Measurements from ENCODE around the gene HLA-DQB2. TPM values are rescaled to one million over a fixed set of nuclear protein-coding genes. Genes with fewer than 3 reads are reported as not detected.
"Not testable (repeated sequence)": the region's sequence is repeated elsewhere in the genome, so short reads cannot be mapped to it uniquely, and the experiment has no call there.

Gene HLA-DQB2
- total RNA-seq (1 to 10 TPM; 1.1 to 8.3 TPM), total RNA-seq (0 reads per million in 2 donors)

DNA sequence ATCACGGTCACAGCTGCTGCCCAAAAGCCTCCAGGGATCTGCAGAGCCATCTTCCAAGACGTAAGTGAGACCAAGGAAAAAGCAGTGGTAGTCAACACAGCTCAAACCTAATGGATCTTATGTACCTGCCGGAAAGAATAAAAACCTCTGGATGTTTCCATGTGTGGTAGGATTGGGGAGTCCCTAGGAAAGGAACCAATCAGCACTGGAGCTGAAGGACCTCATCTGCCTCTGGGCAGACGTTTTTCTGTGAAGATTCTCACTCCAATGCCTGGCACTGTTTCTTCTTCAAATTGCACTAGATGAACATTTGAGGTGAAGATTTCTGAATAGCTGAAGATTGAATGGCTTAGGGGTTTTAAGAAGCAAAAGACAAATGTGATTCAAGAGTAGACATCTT is at the start of gene HLA-DQB2:
Gene HLA-DQB2 (minus strand): TSS at position 112 of the 400 bp plus-strand sequence. CDS start 62 bp downstream, at position 50.
- peaks cover 5% of the 10 kb centered on the region for H3K4me1 Mint-ChIP-seq
- no peak within 1 kb of the TSS for H3K27ac Mint-ChIP-seq
- no peaks in the 10 kb centered on the region for H3K36me3 Mint-ChIP-seq (ENCODE audit: low read depth)
- H3K27me3 Mint-ChIP-seq, result peaks cover 81% of the 10 kb centered on the region
- no peaks in the 10 kb centered on the region for H3K9me3 ChIP-seq (ENCODE audit: control insufficient read depth, low read length, poor library complexity, severe bottlenecking)
- no peak for DNase-seq
- H3K4me3 Mint-ChIP-seq, result no peak within 1 kb of the TSS
- peak; percentile 46 for ATAC-seq

DNA sequence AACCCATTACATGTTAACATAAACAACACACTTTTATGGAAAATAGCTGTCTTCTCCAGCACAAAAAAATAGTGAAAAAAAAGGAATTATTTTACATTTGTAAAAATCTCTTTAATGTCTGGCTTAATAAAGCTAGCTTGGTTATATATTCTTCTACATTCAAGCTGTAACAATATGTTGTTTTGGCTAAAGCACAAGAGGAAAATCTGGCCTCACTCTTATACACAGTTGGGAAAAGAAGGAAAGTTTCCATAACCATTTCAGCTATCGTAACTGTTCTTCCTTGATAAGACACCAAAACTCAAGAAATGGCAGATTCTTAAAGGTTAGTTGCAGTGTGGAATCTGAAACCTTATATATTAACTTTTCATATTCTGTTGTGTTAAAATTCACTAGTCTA is 45.8 kb upstream of the HLA-DQB2 start:
- no peak for DNase-seq
- Mint-ChIP-seq H3K4me1 (no peaks in the 10 kb centered on the region), H3K36me3 (ENCODE audit: low read depth) (peaks cover 5% of the 10 kb centered on the region), H3K27ac (no peak overlapping the region), H3K27me3 (peaks cover 30% of the 10 kb centered on the region), H3K4me3 (no peak overlapping the region)
- ATAC-seq, result no peak
- no peaks in the 10 kb centered on the region for H3K9me3 ChIP-seq (ENCODE audit: control insufficient read depth, low read length, poor library complexity, severe bottlenecking)

DNA sequence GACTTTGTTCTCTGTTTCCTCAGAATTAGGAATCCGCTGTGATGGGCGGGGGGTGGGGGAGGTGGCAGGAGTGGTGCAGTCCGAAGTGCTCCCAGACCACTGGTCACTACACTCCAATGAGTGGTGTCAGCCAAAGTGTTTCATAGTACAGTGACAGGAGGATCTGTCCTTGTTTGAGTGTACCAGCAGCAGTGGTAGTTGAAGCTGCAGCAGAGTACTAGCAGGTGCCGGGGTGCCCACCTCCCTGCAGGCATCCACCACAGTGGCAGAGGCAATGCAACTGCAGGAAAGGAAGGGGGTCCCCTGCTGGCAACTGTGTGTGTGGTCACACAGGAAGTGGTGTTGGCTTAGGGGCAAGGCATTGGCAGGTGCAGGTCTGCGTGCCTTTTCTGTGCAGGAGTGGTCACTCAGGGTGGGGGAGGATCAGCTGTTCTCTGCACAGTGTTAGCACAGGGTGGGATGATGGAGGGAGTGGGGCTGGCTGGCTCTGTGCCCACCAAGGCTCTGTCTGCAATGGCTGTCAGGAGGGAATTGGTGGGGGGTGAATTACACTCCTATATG is 43.8 kb upstream of the HLA-DQB2 start:
- Mint-ChIP-seq H3K27me3 (peaks cover 49% of the 10 kb centered on the region), H3K27ac (no peak overlapping the region), H3K4me3 (no peak overlapping the region), H3K36me3 (ENCODE audit: low read depth) (peaks cover 5% of the 10 kb centered on the region), H3K4me1 (no peaks in the 10 kb centered on the region)
- no peaks in the 10 kb centered on the region for H3K9me3 ChIP-seq (ENCODE audit: control insufficient read depth, low read length, poor library complexity, severe bottlenecking)
- no peak for DNase-seq
- no peak for ATAC-seq

DNA sequence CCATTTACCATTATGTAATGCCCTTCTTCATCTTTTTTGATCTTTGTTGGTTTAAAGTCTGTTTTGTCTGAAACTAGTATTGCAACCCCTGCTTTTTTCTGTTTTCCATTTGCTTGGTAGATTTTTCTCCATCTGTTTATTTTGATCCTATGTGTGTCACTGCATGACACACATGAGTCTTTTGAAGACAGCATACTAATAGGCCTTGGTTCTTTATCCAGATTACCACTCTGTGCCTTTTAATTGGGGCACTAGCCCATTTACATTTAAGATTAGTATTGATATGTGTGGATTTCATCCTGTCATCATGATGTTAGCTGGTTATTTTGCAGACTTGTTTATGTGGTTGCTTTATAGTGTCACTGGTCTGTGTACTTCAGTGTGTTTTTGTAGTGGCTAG is 42.1 kb upstream of the HLA-DQB2 start:
- H3K4me1 Mint-ChIP-seq; DNase-seq; H3K4me3 Mint-ChIP-seq; H3K9me3 ChIP-seq (ENCODE audit: control insufficient read depth, low read length, poor library complexity, severe bottlenecking); H3K27ac Mint-ChIP-seq; ATAC-seq; H3K36me3 Mint-ChIP-seq (ENCODE audit: low read depth): not testable (repeated sequence)
- peaks cover 63% of the 10 kb centered on the region for H3K27me3 Mint-ChIP-seq

DNA sequence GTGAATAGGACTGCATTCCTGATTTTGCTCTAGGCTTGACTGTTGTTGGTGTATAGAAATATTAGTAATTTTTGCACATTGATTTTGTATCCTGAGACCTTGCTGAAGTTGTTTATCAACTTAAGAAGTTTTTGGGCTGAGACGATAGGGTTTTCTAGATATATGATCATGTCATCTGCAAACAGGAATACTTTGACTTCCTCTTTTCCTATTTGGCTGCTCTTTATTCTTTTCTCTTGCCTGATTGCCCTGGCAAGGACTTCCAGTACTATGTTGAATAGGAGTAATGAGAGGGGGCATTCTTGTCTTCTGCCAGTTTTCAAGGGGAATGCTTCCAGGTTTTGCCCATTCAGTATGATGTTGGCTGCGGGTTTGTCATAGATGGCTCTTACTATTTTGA is 40.1 kb upstream of the HLA-DQB2 start:
- DNase-seq (no peak), ATAC-seq (no peak)
- Mint-ChIP-seq H3K27ac (no peak overlapping the region), H3K27me3 (peaks cover 63% of the 10 kb centered on the region), H3K4me3 (no peak overlapping the region), H3K4me1 (no peaks in the 10 kb centered on the region), H3K36me3 (ENCODE audit: low read depth) (peaks cover 7% of the 10 kb centered on the region)
- peaks cover 4% of the 10 kb centered on the region for H3K9me3 ChIP-seq (ENCODE audit: control insufficient read depth, low read length, poor library complexity, severe bottlenecking)

DNA sequence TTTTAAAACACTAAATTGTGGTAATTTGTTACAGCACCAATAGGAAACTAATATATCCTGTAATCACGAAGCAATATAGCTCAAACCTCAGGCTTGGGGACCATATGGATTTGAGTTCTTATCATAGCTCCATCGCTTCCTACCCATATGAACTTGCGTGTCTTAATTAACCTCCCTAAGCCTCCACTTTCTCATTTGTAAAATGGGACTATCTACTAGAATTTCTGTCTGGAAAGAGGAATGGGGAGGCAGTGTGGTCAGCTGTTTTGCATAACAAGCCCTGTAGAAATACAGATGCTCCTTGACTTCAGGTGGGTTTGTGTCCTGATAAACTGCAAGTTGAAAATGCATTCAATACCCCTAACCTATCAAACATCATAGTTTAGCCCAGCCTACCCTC is 36.4 kb upstream of the HLA-DQB2 start:
- DNase-seq, result no peak
- Mint-ChIP-seq H3K4me1 (peaks cover 5% of the 10 kb centered on the region), H3K27ac (no peak overlapping the region), H3K4me3 (no peak overlapping the region), H3K36me3 (ENCODE audit: low read depth) (peaks cover 6% of the 10 kb centered on the region), H3K27me3 (peaks cover 70% of the 10 kb centered on the region)
- peaks cover 4% of the 10 kb centered on the region for H3K9me3 ChIP-seq (ENCODE audit: control insufficient read depth, low read length, poor library complexity, severe bottlenecking)
- no peak for ATAC-seq

DNA sequence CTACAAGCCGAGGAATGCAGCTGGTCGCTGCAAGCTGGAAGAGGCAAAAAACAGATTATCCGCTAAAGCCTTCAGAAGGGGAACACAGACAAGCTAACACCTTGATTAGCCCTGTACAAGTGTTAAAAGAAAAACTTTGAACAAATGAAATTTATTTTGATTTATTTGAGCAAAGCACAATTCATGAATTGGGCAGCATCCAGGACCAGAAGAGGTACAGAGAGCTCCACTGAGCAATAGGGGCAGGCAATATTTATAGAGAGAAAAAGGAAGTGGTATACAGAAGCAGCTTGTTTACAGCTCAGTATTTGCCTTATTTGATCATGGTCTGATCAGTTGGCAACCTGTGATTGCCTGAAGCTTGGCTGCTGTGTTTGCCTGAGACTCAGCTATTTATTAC is 35.8 kb upstream of the HLA-DQB2 start:
- ATAC-seq (no peak), DNase-seq (no peak)
- Mint-ChIP-seq H3K27ac (no peak overlapping the region), H3K27me3 (peaks cover 70% of the 10 kb centered on the region), H3K36me3 (ENCODE audit: low read depth) (peaks cover 4% of the 10 kb centered on the region), H3K4me3 (no peak overlapping the region), H3K4me1 (peaks cover 10% of the 10 kb centered on the region)
- peaks cover 4% of the 10 kb centered on the region for H3K9me3 ChIP-seq (ENCODE audit: control insufficient read depth, low read length, poor library complexity, severe bottlenecking)

DNA sequence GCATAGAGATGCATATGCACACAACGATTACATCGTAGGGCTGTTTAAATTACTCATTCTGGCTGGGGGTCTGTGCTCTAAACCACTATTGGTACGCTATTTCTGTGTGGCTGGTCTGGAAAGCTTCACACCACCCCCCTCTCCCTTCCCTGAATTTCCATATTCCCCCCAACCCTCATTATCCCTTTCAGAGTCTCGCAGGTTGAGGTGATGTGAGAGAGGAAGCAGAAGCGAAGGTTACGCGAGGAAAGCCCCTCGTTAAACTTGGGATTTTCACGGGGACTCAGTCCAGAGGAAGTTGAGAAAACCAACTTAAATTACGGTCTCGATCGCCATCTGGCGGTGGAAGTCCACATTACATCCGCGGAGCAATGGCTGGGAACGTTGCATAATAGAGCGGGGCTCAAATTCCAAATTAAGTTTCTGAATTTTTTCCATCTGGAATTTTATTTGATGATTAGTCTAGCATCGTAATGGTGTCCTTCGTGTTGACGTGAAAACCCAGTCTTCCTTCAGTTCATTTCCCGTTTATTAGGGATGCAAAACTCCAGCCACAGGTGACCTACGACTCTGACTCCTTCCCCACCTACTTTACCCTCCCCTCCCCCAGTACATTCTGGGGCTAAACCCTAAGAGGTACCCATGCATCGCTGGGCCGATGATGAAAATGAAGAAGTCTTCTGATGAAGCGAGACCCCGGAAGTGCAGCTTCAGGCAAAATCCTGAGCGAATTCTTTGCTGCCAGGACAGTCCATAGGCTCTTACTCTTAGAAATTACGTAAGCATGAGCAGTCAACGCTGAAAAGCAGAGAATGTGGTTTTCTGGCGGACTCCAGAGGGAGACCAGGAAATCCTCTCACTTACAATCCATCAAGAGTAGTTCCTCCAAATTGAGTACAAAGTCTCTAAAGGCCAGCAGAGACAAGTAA is 33.8 kb upstream of the HLA-DQB2 start:
- no peak overlapping the region for H3K27ac Mint-ChIP-seq
- H3K4me1 Mint-ChIP-seq, result peaks cover 15% of the 10 kb centered on the region
- peaks cover 4% of the 10 kb centered on the region for H3K9me3 ChIP-seq (ENCODE audit: control insufficient read depth, low read length, poor library complexity, severe bottlenecking)
- peaks cover 4% of the 10 kb centered on the region for H3K36me3 Mint-ChIP-seq (ENCODE audit: low read depth)
- H3K4me3 Mint-ChIP-seq, result peak overlapping the region; percentile 68
- ATAC-seq (peak; percentile 83), DNase-seq (peak; percentile 61 to 76 (median 63))
- peaks cover 72% of the 10 kb centered on the region for H3K27me3 Mint-ChIP-seq

DNA sequence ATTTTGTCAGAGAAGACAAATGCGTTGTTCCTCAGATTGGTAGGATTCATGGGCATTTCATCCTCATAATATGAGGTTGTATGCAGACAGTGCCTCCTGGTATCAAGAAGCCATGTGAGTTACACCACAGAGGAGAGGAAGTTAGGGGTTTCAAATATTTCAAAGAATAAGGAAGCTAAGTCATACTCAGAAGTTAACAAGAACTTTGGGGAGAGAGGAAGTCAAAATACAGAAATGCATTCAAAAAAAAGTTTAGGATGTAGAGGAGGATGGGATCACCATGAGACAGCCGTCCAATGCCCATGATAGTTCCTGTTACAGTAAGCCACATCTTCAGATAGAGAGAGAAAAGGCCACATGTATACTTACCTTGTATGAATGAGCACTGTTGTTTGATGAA is 31.2 kb upstream of the HLA-DQB2 start:
- ATAC-seq (peak; percentile 30), DNase-seq (no peak)
- peaks cover 4% of the 10 kb centered on the region for H3K9me3 ChIP-seq (ENCODE audit: control insufficient read depth, low read length, poor library complexity, severe bottlenecking)
- Mint-ChIP-seq H3K27ac (no peak overlapping the region), H3K4me3 (no peak overlapping the region), H3K27me3 (peaks cover 79% of the 10 kb centered on the region), H3K4me1 (peaks cover 15% of the 10 kb centered on the region), H3K36me3 (ENCODE audit: low read depth) (peaks cover 4% of the 10 kb centered on the region)

DNA sequence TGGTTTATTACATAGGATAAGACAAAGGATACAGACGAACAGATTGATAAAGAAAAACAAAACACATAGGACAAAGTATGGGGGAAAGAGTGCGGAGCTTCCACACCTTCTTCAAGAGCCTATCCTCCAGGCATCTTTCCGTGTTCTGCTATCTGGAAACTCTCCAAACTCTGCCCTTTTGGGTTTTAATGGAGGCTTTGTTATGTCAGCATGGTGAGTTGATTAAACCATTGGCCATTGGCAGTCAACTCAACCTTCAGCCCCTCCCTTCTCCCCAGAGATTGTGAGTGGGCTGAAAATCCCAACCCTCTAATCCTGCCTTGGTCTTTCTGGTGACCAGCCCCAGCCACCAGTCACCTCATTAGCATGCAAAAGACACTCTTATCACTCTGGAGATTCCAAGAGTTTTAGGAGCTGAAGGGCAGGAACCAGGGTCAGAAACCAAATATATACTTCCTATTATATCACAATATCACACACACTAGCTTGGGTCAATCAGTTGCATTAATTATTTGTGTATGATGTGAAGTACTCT is 29.6 kb upstream of the HLA-DQB2 start:
- Mint-ChIP-seq H3K36me3 (ENCODE audit: low read depth) (no peaks in the 10 kb centered on the region), H3K4me1 (peaks cover 15% of the 10 kb centered on the region), H3K4me3 (no peak overlapping the region), H3K27me3 (peaks cover 79% of the 10 kb centered on the region), H3K27ac (no peak overlapping the region)
- H3K9me3 ChIP-seq (ENCODE audit: control insufficient read depth, low read length, poor library complexity, severe bottlenecking), result no peaks in the 10 kb centered on the region
- no peak for ATAC-seq
- DNase-seq, result no peak

DNA sequence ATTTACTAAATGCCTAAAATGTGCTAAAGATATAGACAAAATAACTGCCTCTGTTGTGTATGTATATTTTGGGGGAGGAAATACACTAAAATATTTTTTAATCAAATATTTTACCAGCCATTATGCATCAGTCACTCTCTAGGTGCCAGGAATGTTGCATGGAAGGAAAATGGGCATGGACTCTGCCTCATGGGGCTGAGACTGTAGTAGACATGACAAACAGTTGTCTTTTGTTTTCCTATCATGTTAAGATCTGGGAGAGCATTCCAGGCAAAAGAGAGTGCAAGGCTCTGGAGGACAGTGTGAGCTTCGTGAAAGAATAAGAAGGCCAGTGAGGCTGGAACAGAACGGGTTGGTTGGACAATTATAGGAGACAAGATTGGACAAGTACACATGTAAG is 27.0 kb upstream of the HLA-DQB2 start:
- H3K27me3 Mint-ChIP-seq, result peaks cover 82% of the 10 kb centered on the region
- H3K27ac Mint-ChIP-seq, result no peak overlapping the region
- no peak for ATAC-seq
- DNase-seq, result no peak
- H3K4me1 Mint-ChIP-seq, result peaks cover 16% of the 10 kb centered on the region
- H3K36me3 Mint-ChIP-seq (ENCODE audit: low read depth), result no peaks in the 10 kb centered on the region
- H3K4me3 Mint-ChIP-seq, result no peak overlapping the region
- no peaks in the 10 kb centered on the region for H3K9me3 ChIP-seq (ENCODE audit: control insufficient read depth, low read length, poor library complexity, severe bottlenecking)

DNA sequence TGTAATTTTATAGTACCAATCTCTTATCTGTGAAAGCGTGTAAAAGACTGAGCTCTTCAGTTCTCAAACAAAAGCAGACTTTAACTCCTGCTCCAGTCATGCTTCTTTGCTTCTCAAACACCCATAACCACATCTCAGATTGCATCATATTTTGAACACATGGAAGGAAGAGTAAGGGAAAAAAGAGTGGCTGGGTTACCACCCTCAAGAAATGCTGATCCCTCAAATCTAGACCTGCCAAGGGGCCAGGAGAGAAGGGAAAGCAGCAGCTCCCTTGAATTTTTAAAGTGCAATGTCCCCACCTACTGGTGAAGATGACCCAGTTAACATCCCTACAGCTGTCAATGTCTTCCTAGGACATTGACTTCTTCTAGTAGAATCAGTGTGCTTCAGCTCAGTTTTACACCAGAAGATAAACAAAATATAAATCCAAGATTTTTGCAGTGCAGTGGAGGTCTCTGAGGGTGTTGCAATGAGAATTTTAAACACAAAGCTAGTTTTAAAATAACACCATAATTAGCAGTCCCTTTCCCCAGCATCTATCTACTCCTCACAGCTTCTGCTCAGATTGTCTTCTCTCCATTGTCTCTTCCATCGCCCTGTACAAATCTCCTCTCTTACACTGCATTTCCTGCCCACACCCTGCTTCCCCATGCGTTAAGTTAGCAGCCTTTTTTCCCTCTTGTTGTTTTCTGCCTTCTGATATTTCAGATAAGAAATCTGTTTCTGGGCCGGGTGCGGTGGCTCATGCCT is 22.6 kb upstream of the HLA-DQB2 start:
- no peak overlapping the region for H3K27ac Mint-ChIP-seq
- H3K9me3 ChIP-seq (ENCODE audit: control insufficient read depth, low read length, poor library complexity, severe bottlenecking), result no peaks in the 10 kb centered on the region
- ATAC-seq (peak; percentile 66), DNase-seq (no peak)
- no peaks in the 10 kb centered on the region for H3K36me3 Mint-ChIP-seq (ENCODE audit: low read depth)
- peaks cover 2% of the 10 kb centered on the region for H3K4me1 Mint-ChIP-seq
- peaks cover 40% of the 10 kb centered on the region for H3K27me3 Mint-ChIP-seq
- H3K4me3 Mint-ChIP-seq, result no peak overlapping the region

DNA sequence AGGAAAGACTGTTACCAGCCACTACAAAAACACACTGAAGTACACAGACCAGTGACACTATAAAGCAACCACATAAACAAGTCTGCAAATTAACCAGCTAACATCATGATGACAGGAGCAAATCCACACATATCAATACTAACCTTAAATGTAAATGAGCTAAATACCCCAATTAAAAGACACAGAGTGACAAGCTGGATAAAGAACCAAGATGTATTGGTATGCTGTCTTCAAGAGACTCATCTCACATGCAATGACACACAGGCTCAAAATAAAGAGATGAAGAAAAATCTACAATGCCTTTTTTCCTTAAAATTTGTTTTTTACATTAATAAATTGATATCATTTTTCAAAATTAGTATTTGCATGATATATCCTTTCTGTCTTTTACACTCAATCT is 19.6 kb upstream of the HLA-DQB2 start:
- H3K27ac Mint-ChIP-seq; ATAC-seq; H3K36me3 Mint-ChIP-seq (ENCODE audit: low read depth); H3K4me1 Mint-ChIP-seq; H3K4me3 Mint-ChIP-seq; DNase-seq; H3K9me3 ChIP-seq (ENCODE audit: control insufficient read depth, low read length, poor library complexity, severe bottlenecking): not testable (repeated sequence)
- peaks cover 46% of the 10 kb centered on the region for H3K27me3 Mint-ChIP-seq

Data from T-helper 17 cell (primary cell).